OCI-LY1 (cell line): ENCODE data around the gene BACH1.
"Not testable (repeated sequence)": the region's sequence is repeated elsewhere in the genome, so short reads cannot be mapped to it uniquely, and the experiment has no call there.

ENCODE experiments used
- H2AFZ ChIP-seq: fragments of 200-600 bp; sonication (generic), shearing (Covaris generic); 2 replicates; pipeline ENCODE4 v1.6.0; 2014; ENCODE audit warnings: antibody characterized with exemption, mild to moderate bottlenecking, low read length
- H3F3A ChIP-seq: fragments of 200-600 bp; sonication (generic), shearing (Covaris generic); 2 replicates; pipeline ENCODE4 v1.6.0; 2014; ENCODE audit warnings: mild to moderate bottlenecking, antibody characterized with exemption, low read length, moderate library complexity; ENCODE audit not compliant: insufficient read depth
- H3K27ac ChIP-seq: fragments of 200-600 bp; sonication (generic); 2 replicates; pipeline ENCODE4 v1.5.1; 2014; ENCODE audit warnings: low read length, mixed run types, mild to moderate bottlenecking, low read depth; ENCODE audit not compliant: poor library complexity, severe bottlenecking
- H3K27me3 ChIP-seq: fragments of 200-600 bp; sonication (generic); 2 replicates; pipeline ENCODE4 v1.6.0; 2014; ENCODE audit warnings: antibody characterized with exemption, mild to moderate bottlenecking, low read length, moderate library complexity; ENCODE audit not compliant: insufficient read depth
- H3K36me3 ChIP-seq: fragments of 200-600 bp; sonication (generic); 2 replicates; pipeline ENCODE4 v1.6.1; 2014; ENCODE audit warnings: mild to moderate bottlenecking, antibody characterized with exemption, low read length, moderate library complexity, mixed read lengths; ENCODE audit not compliant: insufficient read depth
- H3K4me1 ChIP-seq: fragments of 200-600 bp; sonication (generic); 2 replicates; pipeline ENCODE4 v1.5.1; 2014; ENCODE audit warnings: mild to moderate bottlenecking, low read length, moderate library complexity; ENCODE audit not compliant: insufficient read depth, severe bottlenecking
- H3K4me2 ChIP-seq: fragments of 200-600 bp; sonication (generic), shearing (Covaris generic); 2 replicates; pipeline ENCODE4 v1.6.1; 2014; ENCODE audit warnings: low read length
- H3K4me3 ChIP-seq: fragments of 200-600 bp; sonication (generic); 2 replicates; pipeline ENCODE4 v1.5.1; 2014; ENCODE audit warnings: low read length, low read depth, mild to moderate bottlenecking, mixed read lengths; ENCODE audit not compliant: poor library complexity, severe bottlenecking
- H3K79me2 ChIP-seq: fragments of 200-600 bp; shearing (Covaris generic); 2 replicates; pipeline ENCODE4 v1.6.1; 2016; ENCODE audit warnings: mixed run types, low read length, mixed read lengths; ENCODE audit not compliant: insufficient read depth
- H3K9ac ChIP-seq: fragments of 200-600 bp; sonication (generic), shearing (Covaris generic); 2 replicates; pipeline ENCODE4 v1.6.1; 2014; ENCODE audit warnings: mild to moderate bottlenecking, low read length, mixed read lengths
- H3K9me2 ChIP-seq: fragments of 200-600 bp; sonication (generic), shearing (Covaris generic); 2 replicates; pipeline ENCODE4 v1.6.1; 2014; ENCODE audit warnings: low read depth, mild to moderate bottlenecking, low read length, mixed read lengths
- H3K9me3 ChIP-seq: fragments of 200-600 bp; shearing (Covaris generic); 2 replicates; pipeline ENCODE4 v1.6.1; 2014; ENCODE audit warnings: low read length, mixed read lengths
- H4K20me1 ChIP-seq: fragments of 200-600 bp; sonication (generic), shearing (Covaris generic); 2 replicates; pipeline ENCODE4 v1.6.0; 2016; ENCODE audit warnings: mild to moderate bottlenecking, low read length; ENCODE audit not compliant: insufficient read depth
- CTCF ChIP-seq: fragments of 200-600 bp; sonication (generic), shearing (Covaris generic); IDR thresholded peaks from 2 replicates; pipeline ENCODE4 v1.5.1; 2017; ENCODE audit warnings: mild to moderate bottlenecking, antibody characterized with exemption, low read length, moderate library complexity, mixed read lengths
- EZH2 ChIP-seq: fragments of 200-600 bp; sonication (generic), shearing (Covaris generic); IDR thresholded peaks from 2 replicates; pipeline ENCODE4 v1.8.0; 2017; ENCODE audit warnings: borderline replicate concordance, mixed run types, mild to moderate bottlenecking, antibody characterized with exemption, low read length, moderate library complexity, mixed read lengths

The BACH1 gene

DNA sequence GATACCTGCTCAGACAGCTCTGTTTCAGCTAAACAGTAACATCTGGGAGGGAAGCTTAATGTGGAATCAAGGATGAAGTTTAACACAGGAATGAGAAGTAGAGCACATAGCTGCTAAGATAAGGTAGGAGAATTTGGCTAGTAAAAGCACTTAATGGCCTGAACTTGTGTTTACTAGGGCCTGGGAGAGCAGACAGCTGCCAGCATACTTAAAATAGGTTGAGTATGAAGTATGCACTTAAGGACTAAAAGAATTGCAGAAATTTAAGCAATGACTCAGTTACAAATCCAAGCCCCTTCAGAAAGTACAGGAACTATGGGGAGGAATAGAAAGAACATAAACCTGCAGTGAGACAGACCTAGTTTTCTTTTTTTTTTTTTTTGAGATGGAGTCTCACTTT lies 53.0 kb downstream of the BACH1 start:
- H3K79me2 ChIP-seq: no peaks in the 10 kb centered on the region

GRCh38 chr21:29355043-29355710 lies 56.5 kb downstream of the BACH1 start:
- H3K9ac ChIP-seq, H3K9me3 ChIP-seq, H3K4me1 ChIP-seq: not testable (repeated sequence)

More for the DNA sequence above, 53.0 kb downstream of the BACH1 start:
- H2AFZ ChIP-seq: no peak overlapping the region
- TF ChIP-seq EZH2: no peak
- TF ChIP-seq CTCF: no peak
- H3K9ac ChIP-seq: no peak overlapping the region
- no peak overlapping the region for H3K27ac ChIP-seq
- H3K9me3 ChIP-seq: no peaks in the 10 kb centered on the region
- peaks cover 12% of the 10 kb centered on the region for H3K4me1 ChIP-seq
- H3K4me2 ChIP-seq: no peak overlapping the region
- H3K27me3 ChIP-seq: no peaks in the 10 kb centered on the region
- 0 out of 2 replicates have a peak, but pooled peaks cover 18% of the 10 kb centered on the region for H3K36me3 ChIP-seq
- no peaks in the 10 kb centered on the region for H3F3A ChIP-seq
- H4K20me1 ChIP-seq: no peaks in the 10 kb centered on the region
- no peak overlapping the region for H3K4me3 ChIP-seq
- no peaks in the 10 kb centered on the region for H3K9me2 ChIP-seq

DNA sequence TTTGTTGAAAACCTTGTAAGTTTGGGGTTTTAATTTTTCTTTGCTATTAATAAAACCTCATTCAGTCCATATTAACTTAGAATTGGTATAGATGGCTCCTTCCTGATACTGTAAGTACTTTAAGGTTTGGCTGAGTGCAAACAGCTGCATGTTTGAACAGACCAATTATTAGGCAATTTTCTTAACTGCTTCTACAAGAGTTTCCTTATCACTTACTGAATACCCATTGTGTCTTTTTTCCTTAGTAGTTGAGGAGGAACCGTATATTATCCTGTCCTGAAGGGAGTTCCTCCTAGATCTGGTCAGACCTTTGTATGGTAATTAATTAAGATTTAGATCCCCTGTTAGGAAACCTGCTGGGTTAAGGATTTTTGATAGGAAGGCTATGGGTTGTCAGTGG lies 57.6 kb downstream of the BACH1 start:
- not testable (repeated sequence) for H3K9ac ChIP-seq, H3K9me3 ChIP-seq, H3K27ac ChIP-seq, H3K79me2 ChIP-seq, H3K9me2 ChIP-seq, H3K4me1 ChIP-seq, H2AFZ ChIP-seq, H3F3A ChIP-seq, H3K4me3 ChIP-seq, H4K20me1 ChIP-seq, H3K27me3 ChIP-seq, H3K4me2 ChIP-seq
- 0 out of 2 replicates have a peak, but pooled peaks cover 18% of the 10 kb centered on the region for H3K36me3 ChIP-seq

More at GRCh38 chr21:29355043-29355710, 56.5 kb downstream of the BACH1 start:
- not testable (repeated sequence) for H2AFZ ChIP-seq, H3K79me2 ChIP-seq, H3K9me2 ChIP-seq, H3K4me3 ChIP-seq, H3K27me3 ChIP-seq, H3F3A ChIP-seq, H3K27ac ChIP-seq, H4K20me1 ChIP-seq, H3K4me2 ChIP-seq
- 0 out of 2 replicates have a peak, but pooled peaks cover 18% of the 10 kb centered on the region for H3K36me3 ChIP-seq

DNA sequence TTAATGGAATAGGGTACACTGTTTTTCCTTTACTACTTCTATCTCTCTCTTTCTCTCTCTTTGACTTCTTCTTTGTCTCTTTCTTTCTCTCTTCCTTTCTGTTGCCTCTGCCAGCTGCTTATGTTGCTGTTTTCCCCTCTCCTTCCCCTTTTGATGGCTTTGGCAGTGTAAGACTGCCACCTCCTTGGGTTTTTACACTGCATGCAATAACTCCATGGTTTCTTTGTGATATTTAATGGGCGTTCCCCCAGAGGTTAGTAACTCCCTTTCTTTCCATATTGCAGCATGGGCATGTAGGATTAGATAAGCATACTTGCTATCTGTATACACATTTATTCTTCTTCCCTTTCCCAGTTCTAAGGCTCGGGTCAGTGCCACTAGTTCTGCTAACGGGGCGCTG lies 58.1 kb downstream of the BACH1 start:
- H3K4me2 ChIP-seq, H3K4me3 ChIP-seq, H3F3A ChIP-seq, H3K79me2 ChIP-seq, H4K20me1 ChIP-seq, H3K9ac ChIP-seq, H3K9me2 ChIP-seq, H3K27me3 ChIP-seq, H3K4me1 ChIP-seq, H2AFZ ChIP-seq, H3K27ac ChIP-seq, H3K9me3 ChIP-seq: not testable (repeated sequence)
- H3K36me3 ChIP-seq: 0 out of 2 replicates have a peak, but pooled peaks cover 18% of the 10 kb centered on the region
